HG03565 (cell line): ENCODE results near the gene AHSP.
"Not testable (repeated sequence)": the region's sequence is repeated elsewhere in the genome, so short reads cannot be mapped to it uniquely, and the experiment has no call there.

Experiments
- ATAC-seq: cut with Tn5 transposase; IDR thresholded peaks from one replicate; pipeline ENCODE4 v1.9.1; 2021; ENCODE audit warnings: mild to moderate bottlenecking, moderate library complexity; ENCODE audit not compliant: unreplicated experiment

The AHSP gene

GRCh38 chr16:31527734-31528274 is at the start of gene AHSP:
Gene AHSP (plus strand): TSS chr16:31527900. CDS start chr16:31528140, 240 bp downstream.
- ATAC-seq, result no peak

GRCh38 chr16:31478956-31479355 is 48.7 kb upstream of the AHSP start:
- ATAC-seq, result no peak

GRCh38 chr16:31479751-31480150 is 47.9 kb upstream of the AHSP start:
- no peak for ATAC-seq

- no peak for ATAC-seq
Measured at GRCh38 chr16:31480851-31481536, 46.7 kb upstream of the AHSP start.

GRCh38 chr16:31483081-31483480 is 44.6 kb upstream of the AHSP start, which contains the start of gene SLC5A2:
Gene SLC5A2 (plus strand): TSS chr16:31483123. CDS start chr16:31483137, 14 bp downstream.
- no peak for ATAC-seq

GRCh38 chr16:31484048-31484447 is 43.7 kb upstream of the AHSP start:
- ATAC-seq, result not testable (repeated sequence)

GRCh38 chr16:31484491-31485171 is 43.1 kb upstream of the AHSP start:
- no peak for ATAC-seq

- ATAC-seq, result no peak
Measured at GRCh38 chr16:31485571-31485970, 42.1 kb upstream of the AHSP start.

- no peak for ATAC-seq
Measured at GRCh38 chr16:31486045-31486444, 41.7 kb upstream of the AHSP start.

- ATAC-seq, result no peak
Measured at GRCh38 chr16:31487071-31487719, 40.5 kb upstream of the AHSP start.

GRCh38 chr16:31487720-31488467 is 39.8 kb upstream of the AHSP start:
- peak; percentile 60 for ATAC-seq

GRCh38 chr16:31488468-31489297 is 39.0 kb upstream of the AHSP start:
- no peak for ATAC-seq

GRCh38 chr16:31489298-31489564 is 38.5 kb upstream of the AHSP start:
- ATAC-seq, result no peak

- no peak for ATAC-seq
Measured at GRCh38 chr16:31489616-31490584, 37.8 kb upstream of the AHSP start.

- ATAC-seq, result no peak
Measured at GRCh38 chr16:31491778-31492418, 35.8 kb upstream of the AHSP start.

GRCh38 chr16:31493506-31494125 is 34.1 kb upstream of the AHSP start:
- ATAC-seq, result no peak

- ATAC-seq, result no peak
Measured at GRCh38 chr16:31496670-31497069, 31.0 kb upstream of the AHSP start.

- no peak for ATAC-seq
Measured at GRCh38 chr16:31498493-31498892, 29.2 kb upstream of the AHSP start.
